GM12878 (cell line): ENCODE results near the gene BAX. TPM values are rescaled to one million over a fixed set of nuclear protein-coding genes. Genes with fewer than 3 reads are reported as not detected.

Experiments
- ATAC-seq: fragments of 200-7000 bp; cut with Tn5 transposase; 3 replicates; pipeline ENCODE4 v1.9.1; 2020; ENCODE audit warnings: mild to moderate bottlenecking, moderate library complexity
- BruUV-seq: library from RNA; stranded (reverse); fragments of 400-500 nt; replicated peaks from 2 replicates; lab custom pipeline; 2021; lab: Mats Ljungman, UMichigan
- CTCF ChIA-PET: fragments of 300-600 bp; sonication (Branson Sonifier 250); formaldehyde crosslinking; extraction: SDS; loops from one replicate; lab custom pipeline; 2021; ENCODE audit warnings: inconsistent platforms; lab: Yijun Ruan, JAX
- POLR2A ChIA-PET: fragments of 350-600 bp; formaldehyde crosslinking; extraction: SDS; loops from one replicate; lab custom pipeline; 2021; ENCODE audit warnings: inconsistent platforms; lab: Charles Lee
- RAD21 ChIA-PET: fragments of 300-600 bp; sonication (Branson Sonifier 250); formaldehyde crosslinking; loops from one replicate; lab custom pipeline; 2023; ENCODE audit warnings: antibody characterized with exemption; ENCODE audit not compliant: unreplicated experiment; lab: Charles Lee
- SMC1A ChIA-PET: fragments of 300-600 bp; sonication (Branson Sonifier 250); formaldehyde crosslinking; loops from one replicate; lab custom pipeline; 2023; ENCODE audit not compliant: unreplicated experiment, uncharacterized antibody; lab: Charles Lee
- DNase-seq: peaks from one replicate; pipeline ENCODE4 v3.0.0-alpha.2; 2011; ENCODE audit warnings: low read depth, low spot score
- FAIRE-seq: peaks from 3 replicates; lab custom pipeline; 2011; peaks lifted over from hg19 to GRCh38; lab: Jason Lieb, UNC
- H2AFZ ChIP-seq: 2 replicates; pipeline ENCODE4 v1.6.0; 2011; ENCODE audit warnings: low read depth, low read length, control low read depth; ENCODE audit not compliant: control insufficient read depth
- H3K27ac ChIP-seq: 2 replicates; pipeline ENCODE4 v1.5.1; 2011; ENCODE audit warnings: control low read depth; ENCODE audit not compliant: control insufficient read depth, insufficient read depth
- H3K27me3 ChIP-seq, 2 experiments: replicated peaks in 1 of 2; 2 replicates each; pipeline versions ENCODE4 v1.6.0 to v1.6.1; 2011; ENCODE audit warnings: low read length in 1 of 2; ENCODE audit not compliant: control insufficient read depth in 2 of 2, insufficient read depth in 2 of 2
- H3K36me3 ChIP-seq, 2 experiments: 2 replicates each; pipeline ENCODE4 v1.5.1; 2011; ENCODE audit warnings: low read length in 1 of 2; ENCODE audit not compliant: control insufficient read depth in 2 of 2, insufficient read depth in 2 of 2
- H3K4me1 ChIP-seq: 2 replicates; pipeline ENCODE4 v1.6.1; 2011; ENCODE audit warnings: mild to moderate bottlenecking, low read length, moderate library complexity, mixed read lengths; ENCODE audit not compliant: control insufficient read depth, insufficient read depth
- H3K4me2 ChIP-seq: 2 replicates; pipeline ENCODE4 v1.6.0; 2011; ENCODE audit warnings: control low read depth; ENCODE audit not compliant: control insufficient read depth, insufficient read depth
- H3K4me3 ChIP-seq: fragments of 200-600 bp; sonication (generic); 2 replicates; pipeline ENCODE4 v1.5.1; 2016
- H3K79me2 ChIP-seq: 2 replicates; pipeline ENCODE4 v1.6.0; 2011; ENCODE audit warnings: low read length; ENCODE audit not compliant: control insufficient read depth, insufficient read depth
- H3K9ac ChIP-seq: 2 replicates; pipeline ENCODE4 v1.8.0; 2011; ENCODE audit warnings: low read length, control low read depth, mixed read lengths; ENCODE audit not compliant: control insufficient read depth, insufficient read depth
- H3K9me3 ChIP-seq: replicated peaks from 3 replicates; pipeline ENCODE4 v1.5.1; 2011; ENCODE audit warnings: mild to moderate bottlenecking, low read length; ENCODE audit not compliant: control insufficient read depth, insufficient read depth
- H4K20me1 ChIP-seq: 2 replicates; pipeline ENCODE4 v1.6.0; 2011; ENCODE audit not compliant: control insufficient read depth, insufficient read depth
- ASH2L ChIP-seq: fragments of 300-600, 200-600 bp; sonication (generic); IDR thresholded peaks from 2 replicates; pipeline ENCODE4 v1.6.1; 2017; ENCODE audit warnings: low read depth, mild to moderate bottlenecking, borderline replicate concordance
- BCLAF1 ChIP-seq: fragments of 450-650 bp; IDR thresholded peaks from 2 replicates; pipeline ENCODE4 v1.6.1; 2017; ENCODE audit warnings: antibody characterized with exemption, mild to moderate bottlenecking, moderate library complexity
- BRCA1 ChIP-seq: IDR thresholded peaks from 2 replicates; pipeline ENCODE4 v1.6.1; 2011; ENCODE audit warnings: low read depth, low read length, improper control_type of control experiment
- CBFB ChIP-seq: IDR thresholded peaks from 2 replicates; pipeline ENCODE4 v1.6.1; 2016; ENCODE audit warnings: antibody characterized with exemption, low read depth
- CHD2 ChIP-seq: IDR thresholded peaks from 2 replicates; pipeline ENCODE4 v1.6.1; 2011; ENCODE audit warnings: low read depth, low read length, improper control_type of control experiment, borderline replicate concordance
- EED ChIP-seq: sonication (generic); IDR thresholded peaks from 2 replicates; pipeline ENCODE4 v1.6.1; 2016; ENCODE audit warnings: antibody characterized with exemption, low read depth
- PBX3 ChIP-seq: IDR thresholded peaks from 2 replicates; pipeline ENCODE4 v1.6.1; 2011; ENCODE audit warnings: mild to moderate bottlenecking, low read depth, low read length, moderate library complexity; ENCODE audit not compliant: insufficient replicate concordance
- RAD21 ChIP-seq: IDR thresholded peaks from 2 replicates; pipeline ENCODE4 v1.6.1; 2011; ENCODE audit warnings: mild to moderate bottlenecking, low read depth, low read length, moderate library complexity; ENCODE audit not compliant: insufficient read depth
- RB1 ChIP-seq: fragments of 450-650 bp; formaldehyde crosslinking; IDR thresholded peaks from 2 replicates; pipeline ENCODE4 v1.6.1; 2017; ENCODE audit warnings: mild to moderate bottlenecking, borderline replicate concordance
- RBBP5 ChIP-seq: fragments of 200-600 bp; sonication (generic); conservative IDR thresholded peaks from 2 replicates; pipeline ENCODE4 v1.6.1; 2016
- RELB ChIP-seq: fragments of 450-650 bp; IDR thresholded peaks from 2 replicates; pipeline ENCODE4 v1.6.1; 2017; ENCODE audit warnings: low read depth, mild to moderate bottlenecking, moderate library complexity
- SREBF1 ChIP-seq: IDR thresholded peaks from 2 replicates; pipeline ENCODE4 v1.6.1; 2012; ENCODE audit warnings: mild to moderate bottlenecking, low read length
- SREBF2 ChIP-seq: IDR thresholded peaks from 2 replicates; pipeline ENCODE4 v1.6.1; 2012; ENCODE audit warnings: mild to moderate bottlenecking, low read length
- ZNF24 ChIP-seq: fragments of 450-650 bp; IDR thresholded peaks from 2 replicates; pipeline ENCODE4 v1.6.1; 2017; ENCODE audit warnings: antibody characterized with exemption, mild to moderate bottlenecking
- WGBS: methylation state at CpG from one replicate; pipeline ENCODE4 v1.1.6; 2016; ENCODE audit warnings: low lambda C conversion rate; ENCODE audit not compliant: insufficient replicate concordance, insufficient coverage; ENCODE audit errors: missing lambda C conversion rate; 5-methylcytosine and 5-hydroxymethylcytosine counted together
- in situ Hi-C: fragments of 300-500 bp; cut with MboI; formaldehyde crosslinking; loops from 9 replicates; pipeline ENCODE4 v1.14.3; 2018; ENCODE audit warnings: mixed read lengths
- intact Hi-C: fragments of 100-400 bp; cut with micrococcal nuclease; formaldehyde crosslinking; loops from one replicate; pipeline ENCODE4 v1.14.2; 2022; ENCODE audit not compliant: unreplicated experiment
- polyA plus RNA-seq, 11 experiments: library from polyadenylated mRNA; depleted of rRNA in 4 of 11; unstranded in 6 of 11; stranded (reverse) in 5 of 11; fragments of >200 nt; fragmentation: Nextera tagmentation in 4 of 11; fragmentation: Illumina TruSeq in 1 of 11; extraction: Ambion mirVana in 4 of 11; extraction: Trizol in 1 of 11; gene quantifications; 1 replicate in 1 of 11; 2 replicates in 10 of 11; pipeline versions ENCODE4 v1.2.1 to v1.2.3, GENCODE V29; 2011 to 2016; ENCODE audit warnings: inconsistent platforms in 2 of 11, missing spikeins in 2 of 11, low read depth in 1 of 11
- total RNA-seq, 4 experiments: library from RNA; depleted of rRNA in 3 of 4; stranded (reverse); fragments of >200 nt in 3 of 4; fragmentation: Illumina TruSeq in 1 of 4; extraction: Trizol in 1 of 4; gene quantifications; 2 replicates each; pipeline versions ENCODE4 v1.2.1 to v1.2.3, GENCODE V29; 2013 to 2021

The BAX gene
- total and polyA plus RNA-seq, 10 of the 15 experiments (the other 5 are each of a cell fraction or from before 2014, with no cell fraction given) = 7.2 to 221 (median 137) TPM

GRCh38 chr19:48965806-48966540 is 11.3 kb downstream of the BAX start (continued):
- TF ChIP-seq SREBF1 (no peak), RBBP5 (no peak)

GRCh38 chr19:48966541-48967345 is 12.1 kb downstream of the BAX start:
- H3K9ac ChIP-seq = peak overlapping the region; percentile 79
- H3K9me3 ChIP-seq = no peaks in the 10 kb centered on the region
- ChIA-PET CTCF (interaction anchor here (0.6 to 3.1 kb wide), 17 partner anchors 12 to 375 kb away, joined by 3 to 31 read pairs (median 4); partner anchors contain the start of genes BAX, CA11, GYS1 and HSD17B14), RAD21 (interaction anchor here (0.5 to 1.7 kb wide), 9 partner anchors 9 to 176 kb away, joined by 3 to 8 read pairs (median 4); partner anchors contain the start of genes GYS1 and RUVBL2), POLR2A (interaction anchor here (0.6 to 4.2 kb wide), 11 partner anchors 12 to 178 kb away, joined by 3 to 53 read pairs (median 6); partner anchors contain the start of genes BAX, BCAT2, GYS1 and NUCB1), SMC1A (interaction anchor here (0.8 to 3.2 kb wide), 16 partner anchors 11 to 178 kb away, joined by 3 to 28 read pairs (median 4); partner anchors contain the start of genes DHDH, GYS1, HSD17B14 and RUVBL2)
- H3K4me1 ChIP-seq = peaks cover 40% of the 10 kb centered on the region
- no peak for ATAC-seq
- H3K36me3 ChIP-seq = peaks cover 5 to 34% of the 10 kb centered on the region in 2 experiments
- in situ Hi-C loops (no loop called here), intact Hi-C loops (loop anchor here (10.0 kb wide), 1 partner anchor 332 kb away; the partner anchor contains the start of gene DBP)
- no peaks in the 10 kb centered on the region for H3K27me3 ChIP-seq
- H2AFZ ChIP-seq = no peak overlapping the region
- FAIRE-seq = no peak
- BruUV-seq = no TSS peak
- DNase-seq = no peak
- peak overlapping the region; percentile 62 for H3K27ac ChIP-seq
- H4K20me1 ChIP-seq = no peaks in the 10 kb centered on the region
- 40% methylated on average over 10 of the region's 10 CpGs for WGBS
- peak overlapping the region; percentile 99 for H3K4me2 ChIP-seq
- H3K4me3 ChIP-seq = peak overlapping the region; percentile 93
- H3K79me2 ChIP-seq = peaks cover 33% of the 10 kb centered on the region
- peak; percentile 7 for TF ChIP-seq PBX3
- no peak for TF ChIP-seq CBFB
- TF ChIP-seq RB1 = no peak
- TF ChIP-seq RELB = no peak
- no peak for TF ChIP-seq SREBF1
- no peak for TF ChIP-seq EED
- no peak for TF ChIP-seq ASH2L
- no peak for TF ChIP-seq SREBF2
- 0 out of 2 replicates have a peak, but pooled peaks have one; percentile 18 for TF ChIP-seq CHD2
- TF ChIP-seq BCLAF1 = 0 out of 2 replicates have a peak, but pooled peaks have one; percentile 6
- no peak for TF ChIP-seq ZNF24
- no peak for TF ChIP-seq BRCA1
- no peak for TF ChIP-seq RAD21
